ENCODE data around the gene MTSS2. TPM values are rescaled to one million over a fixed set of nuclear protein-coding genes. Genes with fewer than 3 reads are reported as not detected.
A peak's percentile ranks its signal among the peaks of the same experiment; 100 is the strongest.

Gene MTSS2
- total RNA-seq, 2 experiments from 2014 or later: 4.6 to 4.8 TPM

GRCh38 chr16:70711211-70712031 lies 25.6 kb upstream of the MTSS2 start:
- Mint-ChIP-seq H3K27me3 (no peaks in the 10 kb centered on the region), H3K36me3 (peaks cover 1% of the 10 kb centered on the region), H3K27ac (no peak overlapping the region), H3K9me3 (no peaks in the 10 kb centered on the region), H3K4me1 (peaks cover 3% of the 10 kb centered on the region), H3K4me3 (no peak overlapping the region)
- POLR2A ChIA-PET: no interaction called here
- ATAC-seq (ENCODE audit: low read depth): no peak
- DNase-seq: no peak

DNA sequence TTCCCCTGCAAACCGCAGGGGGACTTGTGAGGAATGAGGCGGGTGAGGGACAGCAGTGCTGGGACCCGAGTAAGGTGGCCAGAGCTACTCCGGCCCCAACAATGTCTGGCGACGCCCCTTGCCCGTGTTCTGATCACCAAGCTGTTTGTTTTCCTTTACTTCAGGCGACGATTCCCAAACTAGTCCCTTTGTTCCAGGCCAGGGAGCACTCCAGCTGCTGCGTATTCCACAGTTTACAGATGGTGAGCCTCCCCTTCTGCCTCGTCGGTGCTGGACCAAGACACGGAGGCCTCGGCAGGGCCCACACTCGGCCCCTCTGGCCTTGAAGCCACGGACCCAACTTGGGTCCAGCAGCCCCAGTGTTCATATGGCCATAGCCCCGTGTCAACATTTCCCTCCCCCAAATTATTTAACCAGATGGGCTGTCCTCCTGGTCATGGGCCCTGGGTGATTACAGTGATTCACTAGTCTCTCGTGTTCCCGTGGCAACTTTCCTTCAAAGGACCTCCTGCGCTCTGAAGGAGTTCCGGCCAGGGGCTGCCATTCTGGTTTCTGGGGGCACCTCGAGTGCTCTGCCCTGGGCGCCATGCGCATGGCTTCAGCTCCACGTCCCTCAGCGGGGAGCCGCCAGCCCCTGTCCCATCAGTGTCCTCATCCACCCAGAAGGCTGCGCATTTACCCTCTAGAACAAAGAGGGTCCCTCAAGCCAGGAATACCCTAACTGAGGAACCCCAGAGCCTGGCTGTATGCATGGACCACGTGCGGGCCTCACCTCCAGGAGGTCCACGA lies 24.8 kb upstream of the MTSS2 start:
- H3K27me3 Mint-ChIP-seq: no peaks in the 10 kb centered on the region
- H3K36me3 Mint-ChIP-seq: peaks cover 1% of the 10 kb centered on the region
- POLR2A ChIA-PET: no interaction called here
- no peak overlapping the region for H3K4me3 Mint-ChIP-seq
- H3K27ac Mint-ChIP-seq: peak overlapping the region; percentile 36
- no peaks in the 10 kb centered on the region for H3K9me3 Mint-ChIP-seq
- peaks cover 3% of the 10 kb centered on the region for H3K4me1 Mint-ChIP-seq
- no peak for ATAC-seq (ENCODE audit: low read depth)
- DNase-seq: no peak

DNA sequence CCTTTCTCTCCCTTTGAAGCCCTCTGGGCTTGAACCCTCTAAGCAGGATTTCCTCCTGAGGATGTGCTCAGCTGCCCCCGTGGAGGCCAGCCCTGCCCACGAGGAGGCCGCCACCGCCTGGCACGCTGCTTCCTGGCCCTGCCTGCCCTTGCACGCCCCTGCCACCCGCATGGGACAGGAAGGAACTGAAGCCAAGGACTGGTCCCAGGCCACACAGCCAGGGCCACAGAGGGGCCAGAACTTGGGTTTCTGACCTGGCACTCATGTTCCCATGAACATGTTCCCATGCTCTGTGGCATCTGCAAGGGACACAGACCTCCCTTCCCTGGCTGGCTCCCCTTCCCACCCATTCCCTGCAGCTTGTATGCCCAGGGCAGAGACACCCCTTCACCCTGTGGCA lies 24.1 kb upstream of the MTSS2 start:
- Mint-ChIP-seq H3K27me3 (no peaks in the 10 kb centered on the region), H3K4me1 (peaks cover 3% of the 10 kb centered on the region), H3K36me3 (peaks cover 1% of the 10 kb centered on the region), H3K27ac (no peak overlapping the region), H3K4me3 (no peak overlapping the region), H3K9me3 (no peaks in the 10 kb centered on the region)
- DNase-seq (no peak), ATAC-seq (ENCODE audit: low read depth) (peak; percentile 31)
- POLR2A ChIA-PET: no interaction called here

- Mint-ChIP-seq H3K27ac (peak overlapping the region; percentile 25), H3K36me3 (peaks cover 1% of the 10 kb centered on the region), H3K4me3 (no peak overlapping the region), H3K27me3 (no peaks in the 10 kb centered on the region), H3K4me1 (peaks cover 3% of the 10 kb centered on the region), H3K9me3 (no peaks in the 10 kb centered on the region)
- ATAC-seq (ENCODE audit: low read depth): no peak
- DNase-seq: no peak
- POLR2A ChIA-PET: no interaction called here
These were observed 23.6 kb upstream of the MTSS2 start for GRCh38 chr16:70709457-70709856.

GRCh38 chr16:70708366-70709246 lies 22.8 kb upstream of the MTSS2 start:
- DNase-seq (no peak), ATAC-seq (ENCODE audit: low read depth) (no peak)
- no peak overlapping the region for H3K4me3 Mint-ChIP-seq
- H3K36me3 Mint-ChIP-seq: peaks cover 1% of the 10 kb centered on the region
- no peaks in the 10 kb centered on the region for H3K9me3 Mint-ChIP-seq
- H3K27ac Mint-ChIP-seq: peak overlapping the region; percentile 34
- peaks cover 3% of the 10 kb centered on the region for H3K4me1 Mint-ChIP-seq
- no peaks in the 10 kb centered on the region for H3K27me3 Mint-ChIP-seq
- POLR2A ChIA-PET: no interaction called here

GRCh38 chr16:70706948-70707465 lies 21.2 kb upstream of the MTSS2 start:
- Mint-ChIP-seq H3K36me3 (peaks cover 1% of the 10 kb centered on the region), H3K4me3 (no peak overlapping the region), H3K27me3 (no peaks in the 10 kb centered on the region), H3K9me3 (no peaks in the 10 kb centered on the region), H3K4me1 (peaks cover 3% of the 10 kb centered on the region), H3K27ac (no peak overlapping the region)
- no peak for ATAC-seq (ENCODE audit: low read depth)
- DNase-seq: no peak
- POLR2A ChIA-PET: no interaction called here

GRCh38 chr16:70705056-70705455 lies 19.2 kb upstream of the MTSS2 start:
- no peak overlapping the region for H3K27ac Mint-ChIP-seq
- no peak overlapping the region for H3K4me3 Mint-ChIP-seq
- H3K9me3 Mint-ChIP-seq: no peaks in the 10 kb centered on the region
- H3K27me3 Mint-ChIP-seq: no peaks in the 10 kb centered on the region
- ATAC-seq (ENCODE audit: low read depth) (no peak), DNase-seq (no peak)
- POLR2A ChIA-PET: no interaction called here
- H3K4me1 Mint-ChIP-seq: peaks cover 3% of the 10 kb centered on the region
- H3K36me3 Mint-ChIP-seq: peaks cover 1% of the 10 kb centered on the region

DNA sequence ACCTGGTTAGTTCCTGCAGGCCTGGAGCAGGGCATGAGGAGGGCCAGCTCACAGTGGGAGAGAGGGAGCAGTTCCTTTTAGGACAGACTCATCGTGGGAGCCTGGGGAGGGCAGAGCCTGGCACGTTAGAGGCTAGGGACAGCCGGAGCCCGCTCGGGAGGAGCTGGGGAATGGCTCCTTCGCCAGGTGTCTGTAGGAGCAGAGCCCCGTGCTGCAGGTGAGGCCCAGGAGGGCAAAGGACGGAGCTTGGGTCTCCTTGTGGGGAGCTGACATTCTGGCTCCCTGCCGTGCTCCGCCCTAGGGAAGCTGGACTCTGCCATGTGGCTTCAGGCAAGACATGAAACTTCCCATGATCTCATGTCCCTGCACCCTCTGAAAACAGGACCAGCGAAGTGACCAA lies 18.7 kb upstream of the MTSS2 start:
- no peak for ATAC-seq (ENCODE audit: low read depth)
- POLR2A ChIA-PET: no interaction called here
- DNase-seq: no peak
- Mint-ChIP-seq H3K4me3 (no peak overlapping the region), H3K36me3 (peaks cover 1% of the 10 kb centered on the region), H3K4me1 (peaks cover 2% of the 10 kb centered on the region), H3K27ac (no peak overlapping the region), H3K9me3 (no peaks in the 10 kb centered on the region), H3K27me3 (no peaks in the 10 kb centered on the region)

GRCh38 chr16:70703835-70704381 lies 18.1 kb upstream of the MTSS2 start:
- ATAC-seq (ENCODE audit: low read depth): no peak
- no peak for DNase-seq
- Mint-ChIP-seq H3K4me1 (peaks cover 2% of the 10 kb centered on the region), H3K9me3 (no peaks in the 10 kb centered on the region), H3K27me3 (no peaks in the 10 kb centered on the region), H3K4me3 (no peak overlapping the region), H3K36me3 (peaks cover 4% of the 10 kb centered on the region), H3K27ac (no peak overlapping the region)
- POLR2A ChIA-PET: no interaction called here

DNA sequence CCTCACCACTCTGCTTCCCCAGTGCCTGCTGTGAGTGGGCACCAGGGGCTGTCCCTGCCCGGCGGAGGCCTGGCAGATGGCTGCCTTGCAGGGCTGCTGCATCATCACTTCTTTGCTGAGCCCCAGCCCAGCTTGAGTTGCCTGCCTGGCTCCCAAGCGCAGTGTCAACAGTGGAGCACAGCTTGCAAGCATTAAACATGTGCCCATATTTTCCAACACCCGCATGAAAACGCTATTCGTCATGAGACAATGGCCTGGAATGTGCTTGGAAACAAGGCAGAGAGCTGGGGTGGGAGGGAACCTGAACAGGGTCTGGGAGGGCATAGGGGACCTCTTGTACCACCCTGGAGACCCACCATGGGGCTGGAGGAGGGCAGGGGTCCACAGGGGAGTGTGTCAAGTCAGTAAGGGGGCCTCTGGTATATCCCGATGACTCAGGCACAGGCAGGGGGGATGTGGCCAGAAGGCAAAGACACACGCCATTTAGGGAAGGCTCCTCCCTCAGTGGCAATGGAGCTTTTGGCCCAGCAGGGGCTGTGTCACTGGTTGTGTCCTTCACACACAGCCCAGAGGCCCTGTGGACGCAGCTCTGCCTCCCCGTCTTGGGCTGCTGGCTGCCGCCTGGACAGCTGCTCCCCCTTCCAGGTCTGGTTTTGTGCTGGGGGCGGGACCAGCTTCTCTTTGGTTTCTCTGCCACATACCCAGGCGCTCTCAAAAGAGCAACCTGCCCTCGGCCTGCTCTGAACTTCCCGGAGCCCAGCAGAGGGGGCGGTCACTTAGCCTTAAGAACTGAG lies 17.4 kb upstream of the MTSS2 start:
- Mint-ChIP-seq H3K4me3 (no peak overlapping the region), H3K4me1 (no peaks in the 10 kb centered on the region), H3K9me3 (no peaks in the 10 kb centered on the region), H3K27ac (no peak overlapping the region), H3K36me3 (peaks cover 5% of the 10 kb centered on the region), H3K27me3 (no peaks in the 10 kb centered on the region)
- peak; percentile 22 for ATAC-seq (ENCODE audit: low read depth)
- no peak for DNase-seq
- POLR2A ChIA-PET: no interaction called here

DNA sequence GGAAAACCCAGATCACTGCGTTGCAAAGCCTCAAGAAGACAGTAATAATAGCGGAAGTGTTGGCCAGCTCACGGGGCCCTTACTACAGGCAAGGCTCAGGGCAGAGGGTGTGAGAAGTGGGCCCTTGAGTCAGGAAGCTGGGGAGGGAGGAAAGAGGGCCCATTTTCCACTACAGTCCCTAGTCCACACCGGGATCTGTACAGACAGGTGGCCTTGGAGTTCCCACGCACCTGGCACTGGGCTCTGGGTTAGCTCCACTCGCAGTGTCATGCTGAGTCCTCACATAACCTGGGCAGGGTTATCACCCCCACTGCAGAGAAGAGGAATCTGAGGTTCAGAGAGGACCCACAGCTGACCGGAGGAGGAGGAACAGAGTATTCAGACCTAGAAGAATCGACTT lies 16.8 kb upstream of the MTSS2 start:
- DNase-seq (no peak), ATAC-seq (ENCODE audit: low read depth) (no peak)
- POLR2A ChIA-PET: no interaction called here
- H3K27me3 Mint-ChIP-seq: no peaks in the 10 kb centered on the region
- H3K4me3 Mint-ChIP-seq: no peak overlapping the region
- no peak overlapping the region for H3K27ac Mint-ChIP-seq
- H3K36me3 Mint-ChIP-seq: peaks cover 3% of the 10 kb centered on the region
- peaks cover 2% of the 10 kb centered on the region for H3K4me1 Mint-ChIP-seq
- H3K9me3 Mint-ChIP-seq: no peaks in the 10 kb centered on the region

DNA sequence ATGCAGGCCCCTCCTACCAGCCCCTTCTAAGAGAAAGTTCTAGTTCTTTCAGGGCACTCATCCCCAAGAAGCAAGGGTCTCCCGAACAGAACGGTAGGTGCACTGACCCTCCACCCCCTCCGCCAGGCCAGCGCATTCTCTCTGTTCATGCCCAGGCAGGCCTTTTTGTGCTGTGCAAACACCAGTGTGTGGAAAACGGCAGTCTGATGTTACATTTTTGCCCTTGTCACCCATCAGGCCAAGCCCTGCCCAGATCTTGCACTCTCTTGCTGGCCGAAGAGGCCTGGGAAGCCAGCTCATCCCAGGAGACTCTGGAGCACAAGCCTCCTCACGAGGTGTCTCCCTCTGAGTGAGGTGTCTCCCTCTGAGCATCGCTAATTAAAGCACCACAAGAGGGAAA lies 16.1 kb upstream of the MTSS2 start:
- POLR2A ChIA-PET: no interaction called here
- Mint-ChIP-seq H3K4me1 (peaks cover 3% of the 10 kb centered on the region), H3K27me3 (no peaks in the 10 kb centered on the region), H3K27ac (peak overlapping the region; percentile 83), H3K36me3 (peaks cover 3% of the 10 kb centered on the region), H3K9me3 (no peaks in the 10 kb centered on the region), H3K4me3 (no peak overlapping the region)
- DNase-seq (no peak), ATAC-seq (ENCODE audit: low read depth) (no peak)

Measured in activated naive CD8-positive, alpha-beta T cell treated with anti-CD3 and anti-CD28 coated beads, Interleukin-2, amount 10 ng/mL, durations not matched to agents 7 days and 5 days (primary cell).